GM18907 (cell line): ENCODE measurements around the gene MCM3AP.

Source experiments
- ATAC-seq: cut with Tn5 transposase; IDR thresholded peaks from one replicate; pipeline ENCODE4 v1.9.1; 2021; ENCODE audit warnings: mild to moderate bottlenecking, moderate library complexity; ENCODE audit not compliant: unreplicated experiment

The MCM3AP gene

DNA sequence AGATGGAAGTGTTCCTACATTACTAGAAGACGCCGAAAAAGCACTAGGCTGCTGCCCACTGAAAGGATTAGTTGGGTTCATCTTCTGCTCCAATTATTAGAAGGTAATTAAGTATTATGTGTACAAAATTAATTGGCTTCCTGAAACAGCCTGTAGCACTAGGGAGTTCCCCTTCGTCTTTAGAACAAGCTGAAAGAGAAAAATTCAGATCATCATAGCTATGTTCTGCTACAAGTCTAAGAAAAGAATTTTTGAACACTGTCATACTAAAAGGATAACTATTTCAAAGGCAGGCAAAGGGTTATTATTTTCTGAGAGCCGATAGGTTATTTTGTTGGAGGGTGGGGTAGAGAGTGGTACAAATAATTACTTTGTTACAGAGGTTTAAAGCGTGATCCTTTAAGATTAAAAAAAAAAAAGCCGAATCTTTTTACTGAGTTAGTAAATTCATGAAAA lies at the start of gene MCM3AP:
TSS of gene MCM3AP (minus strand) at position 406 of the 456 bp plus-strand sequence. CDS start at position 81, 325 bp downstream.
- ATAC-seq: no peak

GRCh38 chr21:46334351-46335140 lies 49.1 kb upstream of the MCM3AP start:
- no peak for ATAC-seq

DNA sequence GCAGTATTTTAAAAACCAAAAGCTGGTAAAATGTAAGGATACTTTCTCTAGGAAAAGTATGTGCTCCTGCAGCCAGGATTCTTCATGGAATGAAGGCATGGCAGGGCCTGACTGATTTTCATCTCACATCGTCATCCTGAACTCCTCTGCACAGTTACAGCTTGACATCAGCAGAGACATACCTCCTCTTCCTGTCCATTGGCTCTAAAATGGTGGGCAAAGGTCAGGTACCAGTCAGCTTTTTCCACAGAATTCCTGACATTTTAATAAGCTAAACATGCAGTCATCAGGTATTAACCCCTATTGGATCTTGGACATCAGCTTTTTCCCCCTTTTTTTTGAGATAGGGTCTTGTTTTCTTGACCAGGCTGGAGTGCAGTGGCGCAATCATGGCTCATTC lies 44.4 kb upstream of the MCM3AP start:
- ATAC-seq: no peak

GRCh38 chr21:46328151-46328550 lies 42.7 kb upstream of the MCM3AP start:
- no peak for ATAC-seq

- ATAC-seq: no peak
Observed at GRCh38 chr21:46327711-46328110, 42.3 kb upstream of the MCM3AP start.

DNA sequence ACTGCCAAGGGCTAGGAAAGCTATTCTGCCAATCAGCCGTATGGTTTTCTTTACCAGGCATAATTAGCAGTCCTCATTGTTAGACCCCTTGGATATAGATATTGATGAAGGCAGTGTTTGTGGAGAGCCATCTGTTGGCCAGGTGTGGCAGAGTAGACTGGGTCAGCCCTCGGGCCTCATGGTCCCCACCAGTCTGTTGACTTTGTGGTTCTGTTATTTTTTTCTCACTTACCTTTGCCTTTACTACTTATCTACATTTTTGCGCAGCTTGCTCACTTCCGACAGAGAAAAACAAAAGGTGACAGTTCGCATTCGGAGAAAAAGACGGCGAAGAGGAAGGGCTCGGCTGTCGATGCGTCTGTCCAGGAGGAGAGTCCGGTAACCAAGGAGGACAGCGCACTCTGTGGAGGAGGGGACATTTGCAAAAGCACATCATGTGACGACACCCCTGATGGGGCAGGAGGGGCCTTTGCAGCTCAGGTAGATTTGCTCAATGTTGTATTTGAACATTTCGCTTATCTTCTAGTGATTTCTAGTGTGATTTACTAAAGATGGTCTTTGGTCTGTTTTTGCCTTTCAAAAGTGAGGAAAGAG lies 40.8 kb upstream of the MCM3AP start:
- ATAC-seq: no peak

- ATAC-seq: peak; percentile 10
Observed at GRCh38 chr21:46325073-46325912, 39.9 kb upstream of the MCM3AP start.

DNA sequence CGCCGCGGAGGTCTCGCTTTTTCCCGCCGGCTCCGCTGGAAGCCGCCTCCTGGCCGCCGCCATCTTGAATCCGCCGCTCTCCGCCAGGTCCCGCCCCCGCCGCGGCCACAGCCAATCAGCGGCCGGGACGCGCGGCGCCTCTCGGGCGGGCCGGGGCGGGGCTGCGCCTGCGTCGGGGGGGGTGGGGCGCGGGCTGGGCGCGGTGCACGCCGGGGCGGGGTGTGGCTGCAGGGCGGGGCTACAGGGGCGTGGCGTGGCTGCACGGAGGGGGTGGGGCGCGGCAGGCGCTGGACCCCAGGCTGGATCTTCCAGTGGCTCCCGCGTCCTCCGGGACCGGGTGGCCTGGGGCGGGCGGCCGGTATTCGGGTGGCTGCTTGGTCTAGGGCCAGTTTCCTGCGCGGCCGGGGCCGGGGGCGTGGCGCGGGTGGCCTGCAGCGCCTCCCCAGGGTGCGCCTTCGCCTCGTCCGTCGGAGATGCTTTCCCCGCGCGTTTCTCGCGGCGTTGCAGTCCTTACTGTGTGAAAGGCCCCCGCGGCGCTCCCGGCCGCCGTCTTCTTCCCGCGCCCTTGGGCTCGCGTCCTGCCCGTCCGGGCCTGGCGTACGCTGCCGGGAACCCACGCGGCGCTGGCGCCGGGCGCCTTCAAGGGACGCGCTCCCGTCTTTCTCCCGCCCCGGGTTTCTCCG lies 39.1 kb upstream of the MCM3AP start:
- peak; percentile 57 for ATAC-seq

GRCh38 chr21:46323710-46324389 lies 38.4 kb upstream of the MCM3AP start, which contains the start of the genes C21orf58 and PCNT:
Gene C21orf58, minus strand, starts transcription at chr21:46323870. Its CDS starts 1,132 bp downstream, at chr21:46322738.
Gene PCNT, plus strand, starts transcription at chr21:46324156. Its CDS starts 73 bp downstream, at chr21:46324229.
- peak; percentile 82 for ATAC-seq

DNA sequence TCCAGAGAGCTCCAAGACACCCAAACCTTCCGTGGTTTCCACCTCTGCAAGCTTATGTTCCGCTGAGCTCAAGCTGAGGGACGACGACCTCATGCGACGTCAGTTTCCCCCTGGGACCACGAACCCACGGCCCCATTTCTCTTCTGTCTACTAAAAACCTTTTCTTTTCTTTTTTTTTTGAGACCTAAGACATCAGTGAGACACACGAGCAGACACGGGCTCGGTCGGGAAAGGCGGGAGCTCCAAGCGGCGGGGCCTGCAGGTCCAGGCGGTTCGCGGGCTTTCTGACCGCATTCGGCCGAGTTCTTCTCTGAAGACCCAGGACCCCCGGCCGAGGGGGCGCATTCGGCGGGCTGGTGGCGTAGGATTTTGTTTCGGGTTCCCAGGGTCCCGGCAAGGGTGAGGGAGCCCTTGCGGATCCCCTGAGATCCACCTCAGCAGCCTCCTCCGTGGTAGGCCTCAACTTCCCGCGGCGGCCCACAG lies 37.9 kb upstream of the MCM3AP start:
- peak; percentile 15 for ATAC-seq

DNA sequence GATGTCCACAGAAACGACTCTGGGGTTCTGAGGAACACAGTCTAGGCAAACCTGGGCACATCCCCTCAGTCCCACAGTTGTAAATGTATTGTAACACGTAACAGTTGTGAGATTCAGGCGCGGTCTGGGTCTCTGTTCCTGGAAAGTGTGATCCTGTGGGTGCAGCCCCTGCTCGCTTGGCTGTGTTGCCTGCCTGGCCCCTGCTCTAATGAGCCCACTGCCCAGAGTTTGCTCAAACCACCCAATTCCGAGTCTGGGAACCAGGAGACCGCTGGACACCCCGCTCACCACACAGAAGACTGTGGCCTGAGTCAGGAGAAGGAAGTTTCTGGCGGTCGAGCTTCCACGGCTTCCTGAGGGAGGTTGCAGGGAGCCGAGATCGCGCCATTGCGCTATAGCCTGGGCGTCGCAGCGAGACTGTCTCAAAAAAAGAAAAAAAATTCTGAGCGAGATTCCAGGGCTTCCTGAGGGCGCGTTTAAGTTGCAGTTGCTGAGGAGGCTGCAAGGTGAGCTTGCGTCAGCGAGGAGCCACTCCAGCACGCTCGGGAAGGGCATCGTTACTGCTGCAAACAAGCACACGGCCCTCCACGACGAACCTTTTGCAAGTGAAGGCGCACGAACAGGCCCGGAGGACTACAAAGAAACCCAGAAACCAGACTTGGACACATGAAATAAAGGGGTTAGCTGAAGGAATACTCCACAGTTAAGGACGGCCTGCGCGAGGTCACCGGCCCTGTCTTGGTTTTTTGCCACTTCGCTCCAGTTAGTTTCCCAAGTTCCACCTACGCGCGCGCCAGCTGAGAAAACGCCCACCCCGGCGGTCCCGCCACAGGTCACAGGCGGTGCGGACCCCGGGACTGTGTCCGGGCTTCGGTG lies 37.2 kb upstream of the MCM3AP start:
- ATAC-seq: no peak

DNA sequence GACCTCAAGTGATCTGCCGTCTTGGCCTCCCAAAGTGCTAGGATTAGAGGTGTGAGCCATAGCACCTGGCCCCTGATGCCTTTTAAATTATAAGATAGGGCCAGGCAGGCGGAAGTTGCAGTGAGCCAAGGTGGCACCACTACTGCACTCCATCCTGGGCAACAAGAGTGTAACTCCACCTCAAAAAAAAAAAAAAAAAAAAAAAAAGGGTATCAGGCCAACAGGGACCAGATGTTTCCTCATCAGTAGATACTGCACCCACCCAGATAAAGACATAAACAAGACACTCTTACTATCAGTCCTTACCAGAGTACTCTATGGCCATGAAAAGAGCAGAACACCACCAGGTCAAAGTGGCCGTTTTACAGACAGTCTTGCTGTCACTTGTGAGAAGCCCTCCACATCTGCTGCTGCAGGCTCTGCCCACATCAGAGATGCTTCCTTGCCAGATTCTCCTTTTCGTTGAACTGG lies 35.0 kb upstream of the MCM3AP start:
- ATAC-seq: no peak

- no peak for ATAC-seq
Observed at GRCh38 chr21:46319186-46319585, 33.8 kb upstream of the MCM3AP start.

DNA sequence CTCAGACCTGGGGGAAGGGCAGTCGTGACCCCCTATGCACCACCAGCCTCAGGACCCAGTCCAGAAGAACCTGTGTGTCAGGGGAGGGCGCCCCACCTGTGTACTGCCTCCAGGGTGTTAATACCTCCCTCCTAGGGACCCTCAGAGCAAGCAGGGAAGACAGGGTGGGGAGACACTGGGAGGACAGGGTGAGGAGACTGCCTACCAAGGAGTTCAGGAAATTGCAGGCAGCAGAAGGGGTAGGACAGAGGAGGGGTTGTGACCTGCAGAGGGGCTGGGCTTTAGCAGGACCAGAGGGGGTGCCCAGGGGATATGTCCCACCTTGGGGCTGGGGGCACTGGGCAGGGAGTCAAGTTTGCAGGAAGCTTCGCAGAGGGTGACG lies 33.0 kb upstream of the MCM3AP start:
- ATAC-seq: no peak

GRCh38 chr21:46317710-46318463 lies 32.5 kb upstream of the MCM3AP start:
- no peak for ATAC-seq

DNA sequence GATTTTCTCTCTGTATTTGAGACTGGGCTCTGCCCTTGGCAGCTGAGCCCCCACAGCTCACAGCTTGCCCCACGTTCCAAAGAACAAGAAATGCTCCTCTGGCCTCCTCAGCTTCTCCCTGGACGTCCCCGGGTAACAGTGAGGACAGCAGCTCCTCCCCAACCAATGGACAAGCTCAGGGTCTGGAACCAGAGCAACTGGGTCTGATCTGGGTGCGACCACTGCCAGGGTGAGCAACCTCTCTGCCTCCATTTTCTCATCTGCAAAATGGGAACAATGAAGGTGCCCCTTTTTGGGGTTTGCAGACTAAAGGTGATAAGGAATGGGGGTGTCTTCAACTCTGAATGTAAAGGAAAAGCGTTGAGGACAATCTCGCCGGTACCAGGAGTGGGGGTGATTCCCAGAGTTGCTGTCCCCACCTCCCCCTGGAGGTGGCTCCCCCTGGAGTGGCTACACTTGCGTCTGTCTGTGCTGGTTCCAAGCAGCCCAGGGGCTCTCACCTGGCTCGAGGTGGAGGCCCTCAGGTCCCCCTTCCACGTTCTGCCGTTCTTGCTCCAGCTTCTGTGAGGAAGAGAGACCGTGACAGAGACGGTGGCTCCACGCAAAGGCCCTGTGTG lies 31.4 kb upstream of the MCM3AP start:
- ATAC-seq: no peak

GRCh38 chr21:46314441-46315020 lies 29.1 kb upstream of the MCM3AP start:
- ATAC-seq: no peak
